OCI-LY7 (cell line): ENCODE data around the gene C7orf25. TPM values are rescaled to one million over a fixed set of nuclear protein-coding genes. Genes with fewer than 3 reads are reported as not detected.

Source experiments
- BruUV-seq: library from RNA; stranded (reverse); fragments of 400-500 nt; replicated peaks from 2 replicates; lab custom pipeline; 2021; lab: Mats Ljungman, UMichigan
- CTCF ChIA-PET: fragments of 300-600 bp; sonication (Branson Sonifier 250); formaldehyde crosslinking; loops from one replicate; lab custom pipeline; 2022; ENCODE audit warnings: antibody characterized with exemption; ENCODE audit not compliant: unreplicated experiment; lab: Charles Lee
- POLR2A ChIA-PET: fragments of 300-600 bp; sonication (Branson Sonifier 250); formaldehyde crosslinking; loops from one replicate; lab custom pipeline; 2022; ENCODE audit warnings: antibody characterized with exemption; lab: Charles Lee
- DNase-seq: peaks from one replicate; pipeline ENCODE4 v3.0.0-alpha.2; 2015; ENCODE audit warnings: low spot score
- H2AFZ ChIP-seq: fragments of 200-600 bp; sonication (generic), shearing (Covaris generic); 2 replicates; pipeline ENCODE4 v1.6.1; 2014; ENCODE audit warnings: mild to moderate bottlenecking, antibody characterized with exemption, low read length, moderate library complexity
- H3K27ac ChIP-seq: fragments of 200-600 bp; sonication (generic); 2 replicates; pipeline ENCODE4 v1.5.1; 2014; ENCODE audit warnings: mixed run types, low read depth, mild to moderate bottlenecking, moderate library complexity, low read length, inconsistent platforms; ENCODE audit not compliant: poor library complexity, severe bottlenecking
- H3K36me3 ChIP-seq: fragments of 200-600 bp; sonication (generic); 2 replicates; pipeline ENCODE4 v1.6.1; 2014; ENCODE audit warnings: mild to moderate bottlenecking, antibody characterized with exemption, low read length, moderate library complexity, mixed read lengths; ENCODE audit not compliant: insufficient read depth
- H3K4me1 ChIP-seq: fragments of 200-600 bp; sonication (generic); 2 replicates; pipeline ENCODE4 v1.5.1; 2014; ENCODE audit warnings: mild to moderate bottlenecking, low read length; ENCODE audit not compliant: insufficient read depth, poor library complexity, severe bottlenecking
- H3K4me2 ChIP-seq: fragments of 200-600 bp; sonication (generic); 2 replicates; pipeline ENCODE4 v1.6.1; 2014; ENCODE audit warnings: mild to moderate bottlenecking, low read length
- H3K4me3 ChIP-seq: fragments of 200-600 bp; sonication (generic); 2 replicates; pipeline ENCODE4 v1.5.1; 2014; ENCODE audit warnings: mild to moderate bottlenecking, low read depth, low read length; ENCODE audit not compliant: poor library complexity, severe bottlenecking
- H3K79me2 ChIP-seq: fragments of 200-600 bp; sonication (generic); 2 replicates; pipeline ENCODE4 v1.6.1; 2016; ENCODE audit warnings: low read depth, mild to moderate bottlenecking, low read length, moderate library complexity, mixed read lengths; ENCODE audit not compliant: insufficient read depth
- H3K9me2 ChIP-seq: fragments of 200-600 bp; sonication (generic); 2 replicates; pipeline ENCODE4 v1.6.1; 2016; ENCODE audit warnings: mild to moderate bottlenecking, low read length, mixed read lengths; ENCODE audit not compliant: insufficient read depth
- H3K9me3 ChIP-seq: fragments of 200-600 bp; sonication (generic); 2 replicates; pipeline ENCODE4 v1.6.1; 2014; ENCODE audit warnings: mild to moderate bottlenecking, mixed run types, low read length, mixed read lengths
- H4K20me1 ChIP-seq: fragments of 200-600 bp; sonication (generic); 2 replicates; pipeline ENCODE4 v1.6.1; 2014; ENCODE audit warnings: mild to moderate bottlenecking, antibody characterized with exemption, low read length, moderate library complexity, mixed read lengths; ENCODE audit not compliant: insufficient read depth
- EZH2phosphoT487 ChIP-seq: fragments of 200-600 bp; sonication (generic); IDR thresholded peaks from 2 replicates; pipeline ENCODE4 v1.6.1; 2018; ENCODE audit warnings: low read depth, borderline replicate concordance, mild to moderate bottlenecking, mixed run types, antibody characterized with exemption, low read length, moderate library complexity, mixed read lengths
- intact Hi-C: fragments of 100-400 bp; cut with micrococcal nuclease; formaldehyde crosslinking; loops from one replicate; pipeline ENCODE4 v1.10.0; 2022; ENCODE audit not compliant: unreplicated experiment
- total RNA-seq, 2 experiments: library from RNA; depleted of rRNA in 1 of 2; stranded (reverse); fragments of >200 nt in 1 of 2; shearing (Covaris generic) in 1 of 2; gene quantifications; 2 replicates each; pipeline ENCODE4 v1.2.3, GENCODE V29; 2014 to 2022
- TF ChIP-seq, protein P1 (sequence below): fragments of 200-600 bp; sonication (generic); conservative IDR thresholded peaks from 2 replicates; pipeline ENCODE4 v1.5.1; 2014; ENCODE audit warnings: mild to moderate bottlenecking, antibody characterized with exemption, low read length, moderate library complexity, mixed read lengths

The C7orf25 gene
- total RNA-seq, 2 experiments from 2014 or later = 6.0 to 9.1 TPM

DNA sequence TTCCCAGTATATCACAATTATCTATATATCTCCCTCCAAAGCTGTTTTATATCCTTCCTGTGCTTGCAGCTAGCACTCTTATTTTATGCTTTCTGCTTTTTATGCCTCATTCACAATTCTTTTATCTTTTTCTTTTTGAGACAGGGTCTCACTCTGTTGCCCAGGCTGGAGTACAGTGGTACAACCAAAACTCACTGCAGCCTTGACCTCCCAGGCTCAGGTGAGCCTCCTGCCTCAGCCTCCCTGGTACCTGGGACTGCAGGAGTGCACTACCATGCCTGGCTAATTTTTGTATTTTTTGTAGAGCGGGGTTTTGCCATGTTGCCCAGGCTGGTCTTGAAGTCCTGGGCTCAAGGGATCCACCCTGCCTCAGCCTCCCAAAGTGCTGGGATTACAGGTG lies 5.7 kb downstream of the C7orf25 start:
- no peak for DNase-seq
- TF ChIP-seq, protein P1, sequence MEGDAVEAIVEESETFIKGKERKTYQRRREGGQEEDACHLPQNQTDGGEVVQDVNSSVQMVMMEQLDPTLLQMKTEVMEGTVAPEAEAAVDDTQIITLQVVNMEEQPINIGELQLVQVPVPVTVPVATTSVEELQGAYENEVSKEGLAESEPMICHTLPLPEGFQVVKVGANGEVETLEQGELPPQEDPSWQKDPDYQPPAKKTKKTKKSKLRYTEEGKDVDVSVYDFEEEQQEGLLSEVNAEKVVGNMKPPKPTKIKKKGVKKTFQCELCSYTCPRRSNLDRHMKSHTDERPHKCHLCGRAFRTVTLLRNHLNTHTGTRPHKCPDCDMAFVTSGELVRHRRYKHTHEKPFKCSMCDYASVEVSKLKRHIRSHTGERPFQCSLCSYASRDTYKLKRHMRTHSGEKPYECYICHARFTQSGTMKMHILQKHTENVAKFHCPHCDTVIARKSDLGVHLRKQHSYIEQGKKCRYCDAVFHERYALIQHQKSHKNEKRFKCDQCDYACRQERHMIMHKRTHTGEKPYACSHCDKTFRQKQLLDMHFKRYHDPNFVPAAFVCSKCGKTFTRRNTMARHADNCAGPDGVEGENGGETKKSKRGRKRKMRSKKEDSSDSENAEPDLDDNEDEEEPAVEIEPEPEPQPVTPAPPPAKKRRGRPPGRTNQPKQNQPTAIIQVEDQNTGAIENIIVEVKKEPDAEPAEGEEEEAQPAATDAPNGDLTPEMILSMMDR = no peak
- no peak for TF ChIP-seq EZH2phosphoT487
- ChIA-PET CTCF (no interaction called here), POLR2A (interaction anchor here (1.1 kb wide), 1 partner anchor 19 kb away, joined by 3 read pairs; no protein-coding TSS in a partner anchor)
- intact Hi-C loops = no loop called here
- Histone ChIP-seq H3K4me2 (no peak overlapping the region), H4K20me1 (peaks cover 7% of the 10 kb centered on the region; the same call in 1 of the 2 replicates), H3K4me1 (peaks cover 9% of the 10 kb centered on the region), H3K9me2 (no peaks in the 10 kb centered on the region), H3K27ac (no peak overlapping the region), H3K79me2 (peaks cover 8% of the 10 kb centered on the region; the same call in 1 of the 2 replicates), H3K36me3 (peaks cover 11% of the 10 kb centered on the region), H3K4me3 (no peak overlapping the region), H3K9me3 (no peaks in the 10 kb centered on the region), H2AFZ (no peak overlapping the region)
- BruUV-seq = no TSS peak

DNA sequence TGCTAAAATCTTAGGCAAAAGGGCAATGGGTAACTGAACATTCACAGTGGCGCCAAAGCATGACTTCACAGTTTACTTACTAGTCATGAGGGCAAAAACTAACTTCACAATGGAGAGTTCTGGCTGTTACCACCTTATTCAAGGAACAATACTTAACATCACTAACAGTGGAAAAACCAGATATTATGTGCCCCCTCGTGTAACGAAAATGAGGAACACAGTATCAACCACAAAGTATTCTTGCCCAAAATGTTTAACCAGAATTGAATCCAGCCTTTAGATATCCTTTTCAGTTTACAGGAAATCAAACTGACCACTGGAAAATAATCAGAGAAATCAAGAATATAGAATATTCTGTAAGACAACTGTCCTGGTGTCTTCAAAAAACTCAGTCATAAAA lies 9.5 kb downstream of the C7orf25 start:
- Histone ChIP-seq H3K4me1 (no peaks in the 10 kb centered on the region), H3K4me2 (no peak overlapping the region), H3K27ac (no peak overlapping the region), H2AFZ (no peak overlapping the region), H3K9me3 (no peaks in the 10 kb centered on the region), H3K79me2 (no peaks in the 10 kb centered on the region), H4K20me1 (no peaks in the 10 kb centered on the region), H3K36me3 (no peaks in the 10 kb centered on the region), H3K4me3 (no peak overlapping the region), H3K9me2 (no peaks in the 10 kb centered on the region)
- no TSS peak for BruUV-seq
- CTCF ChIA-PET = no interaction called here
- intact Hi-C loops = no loop called here
- no peak for TF ChIP-seq EZH2phosphoT487
- TF ChIP-seq, protein P1 = no peak
- POLR2A ChIA-PET = no interaction called here
- DNase-seq = no peak

DNA sequence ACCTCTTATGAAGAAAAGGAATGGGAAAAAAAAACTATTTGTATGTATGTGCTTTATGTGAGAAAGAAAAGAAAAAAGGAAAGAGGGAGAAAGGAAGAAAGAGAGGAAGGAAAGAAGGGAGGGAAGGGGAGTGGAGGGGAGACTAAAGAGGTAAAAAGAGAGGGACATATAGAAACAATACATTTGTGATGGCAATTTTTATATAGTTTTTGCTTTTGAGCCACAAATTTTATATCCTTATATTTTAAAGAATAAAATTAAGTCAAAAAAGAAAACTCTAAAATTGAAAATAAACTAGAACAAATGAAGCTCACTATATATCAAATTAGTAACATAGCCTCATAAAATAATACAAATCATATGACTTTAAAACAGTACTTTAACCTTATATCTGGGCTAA lies 11.0 kb downstream of the C7orf25 start:
- no peak for DNase-seq
- Histone ChIP-seq H3K4me1 (no peaks in the 10 kb centered on the region), H3K4me2 (no peak overlapping the region), H3K79me2 (no peaks in the 10 kb centered on the region), H3K9me3 (no peaks in the 10 kb centered on the region), H3K27ac (no peak overlapping the region), H4K20me1 (no peaks in the 10 kb centered on the region), H3K9me2 (no peaks in the 10 kb centered on the region), H2AFZ (no peak overlapping the region), H3K4me3 (no peak overlapping the region), H3K36me3 (no peaks in the 10 kb centered on the region)
- no TSS peak for BruUV-seq
- TF ChIP-seq, protein P1 = no peak
- TF ChIP-seq EZH2phosphoT487 = no peak
- POLR2A ChIA-PET = interaction anchor here (0.7 to 1.4 kb wide), 2 partner anchors 12 to 145 kb away, joined by 3 to 5 read pairs; no protein-coding TSS in a partner anchor
- intact Hi-C loops = no loop called here
- CTCF ChIA-PET = no interaction called here
